Brain microvascular endothelial cell (primary cell): ENCODE measurements around the gene FMO1.

ENCODE experiments used
- DNase-seq: peaks from one replicate; pipeline ENCODE4 v3.0.0-alpha.2; 2020
- H3K27ac ChIP-seq: fragments of 250-450 bp; sonication (Bioruptor Pico); 2 replicates; pipeline ENCODE4 v1.5.1; 2020; ENCODE audit warnings: mild to moderate bottlenecking, moderate library complexity
- H3K27me3 ChIP-seq: fragments of 250-450 bp; sonication (Bioruptor Pico); replicated peaks from 2 replicates; pipeline ENCODE4 v1.5.1; 2020; ENCODE audit warnings: mild to moderate bottlenecking
- H3K36me3 ChIP-seq: fragments of 250-450 bp; sonication (Bioruptor Pico); replicated peaks from 2 replicates; pipeline ENCODE4 v1.5.1; 2020; ENCODE audit warnings: mild to moderate bottlenecking
- H3K4me3 ChIP-seq: 2 replicates; pipeline ENCODE4 v1.5.1; 2011; ENCODE audit warnings: low read depth, mild to moderate bottlenecking, control low read depth, low read length, moderate library complexity
- in situ Hi-C: cut with HindIII; loops from 2 replicates; pipeline ENCODE4 v1.10.0; 2017; ENCODE audit warnings: low sequenced_read_pairs, low pct_ligation_motif_present
- TF ChIP-seq, protein P1 (sequence below): IDR thresholded peaks from 2 replicates; pipeline ENCODE4 v1.5.1; 2011; ENCODE audit warnings: low read depth, mild to moderate bottlenecking, moderate library complexity, low read length, control low read depth, inconsistent platforms; ENCODE audit errors: missing control alignments

Gene FMO1

GRCh38 chr1:171277534-171277933 lies 29.2 kb downstream of the FMO1 start:
- DNase-seq, result no peak
- H3K27ac ChIP-seq, result no peak overlapping the region
- H3K36me3 ChIP-seq, result no peaks in the 10 kb centered on the region
- TF ChIP-seq, protein P1, sequence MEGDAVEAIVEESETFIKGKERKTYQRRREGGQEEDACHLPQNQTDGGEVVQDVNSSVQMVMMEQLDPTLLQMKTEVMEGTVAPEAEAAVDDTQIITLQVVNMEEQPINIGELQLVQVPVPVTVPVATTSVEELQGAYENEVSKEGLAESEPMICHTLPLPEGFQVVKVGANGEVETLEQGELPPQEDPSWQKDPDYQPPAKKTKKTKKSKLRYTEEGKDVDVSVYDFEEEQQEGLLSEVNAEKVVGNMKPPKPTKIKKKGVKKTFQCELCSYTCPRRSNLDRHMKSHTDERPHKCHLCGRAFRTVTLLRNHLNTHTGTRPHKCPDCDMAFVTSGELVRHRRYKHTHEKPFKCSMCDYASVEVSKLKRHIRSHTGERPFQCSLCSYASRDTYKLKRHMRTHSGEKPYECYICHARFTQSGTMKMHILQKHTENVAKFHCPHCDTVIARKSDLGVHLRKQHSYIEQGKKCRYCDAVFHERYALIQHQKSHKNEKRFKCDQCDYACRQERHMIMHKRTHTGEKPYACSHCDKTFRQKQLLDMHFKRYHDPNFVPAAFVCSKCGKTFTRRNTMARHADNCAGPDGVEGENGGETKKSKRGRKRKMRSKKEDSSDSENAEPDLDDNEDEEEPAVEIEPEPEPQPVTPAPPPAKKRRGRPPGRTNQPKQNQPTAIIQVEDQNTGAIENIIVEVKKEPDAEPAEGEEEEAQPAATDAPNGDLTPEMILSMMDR, result no peak
- no peak overlapping the region for H3K4me3 ChIP-seq
- no peaks in the 10 kb centered on the region for H3K27me3 ChIP-seq
- in situ Hi-C loops, result no loop called here

- Histone ChIP-seq H3K36me3 (no peaks in the 10 kb centered on the region), H3K27ac (no peak overlapping the region), H3K27me3 (no peaks in the 10 kb centered on the region), H3K4me3 (no peak overlapping the region)
- no peak for DNase-seq
- TF ChIP-seq, protein P1, result no peak
- in situ Hi-C loops, result no loop called here
Observed at GRCh38 chr1:171279234-171279633, 30.9 kb downstream of the FMO1 start.

- Histone ChIP-seq H3K4me3 (no peak overlapping the region), H3K27me3 (no peaks in the 10 kb centered on the region), H3K36me3 (no peaks in the 10 kb centered on the region), H3K27ac (no peak overlapping the region)
- DNase-seq, result no peak
- TF ChIP-seq, protein P1, result no peak
- in situ Hi-C loops, result no loop called here
Observed at GRCh38 chr1:171279678-171280077, 31.4 kb downstream of the FMO1 start.

- in situ Hi-C loops, result no loop called here
Observed at GRCh38 chr1:171280599-171280998, 32.3 kb downstream of the FMO1 start.

DNA sequence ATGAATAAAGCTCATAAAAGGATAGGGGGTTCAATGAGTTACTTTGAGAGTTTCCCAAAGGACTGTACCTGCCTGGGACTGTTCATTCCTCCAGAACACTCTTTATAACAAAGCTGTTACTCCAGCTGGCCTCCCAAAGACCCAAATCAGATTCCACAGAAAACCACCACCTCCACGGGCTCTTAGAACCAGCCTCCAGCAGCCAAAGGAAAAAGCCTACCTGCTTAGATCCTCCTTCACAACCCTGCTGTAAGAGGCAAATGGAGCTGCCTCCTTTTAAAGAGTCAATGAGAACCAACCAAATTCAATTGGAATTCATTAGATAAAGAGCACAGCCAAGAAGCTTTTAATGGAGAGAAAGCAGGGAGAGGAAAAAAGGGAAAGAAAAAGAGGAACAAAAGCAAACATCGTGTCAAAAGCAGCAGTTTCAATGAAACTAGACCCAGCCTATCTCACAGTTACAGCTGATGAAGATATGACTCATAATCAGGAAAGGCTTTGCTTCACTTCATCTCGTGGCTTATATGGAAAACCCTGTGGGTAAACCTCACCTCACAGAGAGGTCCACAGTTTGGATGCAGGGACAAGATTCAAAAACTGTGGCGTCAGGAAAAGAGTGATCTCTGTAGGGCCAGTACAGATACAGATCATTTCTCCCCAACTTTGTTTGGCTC lies 37.9 kb downstream of the FMO1 start:
- Histone ChIP-seq H3K27me3 (no peaks in the 10 kb centered on the region), H3K36me3 (no peaks in the 10 kb centered on the region), H3K27ac (no peak overlapping the region), H3K4me3 (no peak overlapping the region)
- TF ChIP-seq, protein P1, result no peak
- in situ Hi-C loops, result no loop called here
- DNase-seq, result peak; percentile 1

More at GRCh38 chr1:171280599-171280998, 32.3 kb downstream of the FMO1 start:
- H3K36me3 ChIP-seq, result no peaks in the 10 kb centered on the region
- no peak overlapping the region for H3K4me3 ChIP-seq
- no peak overlapping the region for H3K27ac ChIP-seq
- TF ChIP-seq, protein P1, result no peak
- no peaks in the 10 kb centered on the region for H3K27me3 ChIP-seq
- no peak for DNase-seq

- in situ Hi-C loops, result no loop called here
- no peak for DNase-seq
- Histone ChIP-seq H3K27ac (no peak overlapping the region), H3K27me3 (no peaks in the 10 kb centered on the region), H3K4me3 (no peak overlapping the region), H3K36me3 (no peaks in the 10 kb centered on the region)
- TF ChIP-seq, protein P1, result no peak
Observed at GRCh38 chr1:171290621-171291020, 42.3 kb downstream of the FMO1 start.
